Measurements from ENCODE around the gene L3MBTL2.
"Not testable (repeated sequence)": the region's sequence is repeated elsewhere in the genome, so short reads cannot be mapped to it uniquely, and the experiment has no call there.

L3MBTL2 gene

DNA sequence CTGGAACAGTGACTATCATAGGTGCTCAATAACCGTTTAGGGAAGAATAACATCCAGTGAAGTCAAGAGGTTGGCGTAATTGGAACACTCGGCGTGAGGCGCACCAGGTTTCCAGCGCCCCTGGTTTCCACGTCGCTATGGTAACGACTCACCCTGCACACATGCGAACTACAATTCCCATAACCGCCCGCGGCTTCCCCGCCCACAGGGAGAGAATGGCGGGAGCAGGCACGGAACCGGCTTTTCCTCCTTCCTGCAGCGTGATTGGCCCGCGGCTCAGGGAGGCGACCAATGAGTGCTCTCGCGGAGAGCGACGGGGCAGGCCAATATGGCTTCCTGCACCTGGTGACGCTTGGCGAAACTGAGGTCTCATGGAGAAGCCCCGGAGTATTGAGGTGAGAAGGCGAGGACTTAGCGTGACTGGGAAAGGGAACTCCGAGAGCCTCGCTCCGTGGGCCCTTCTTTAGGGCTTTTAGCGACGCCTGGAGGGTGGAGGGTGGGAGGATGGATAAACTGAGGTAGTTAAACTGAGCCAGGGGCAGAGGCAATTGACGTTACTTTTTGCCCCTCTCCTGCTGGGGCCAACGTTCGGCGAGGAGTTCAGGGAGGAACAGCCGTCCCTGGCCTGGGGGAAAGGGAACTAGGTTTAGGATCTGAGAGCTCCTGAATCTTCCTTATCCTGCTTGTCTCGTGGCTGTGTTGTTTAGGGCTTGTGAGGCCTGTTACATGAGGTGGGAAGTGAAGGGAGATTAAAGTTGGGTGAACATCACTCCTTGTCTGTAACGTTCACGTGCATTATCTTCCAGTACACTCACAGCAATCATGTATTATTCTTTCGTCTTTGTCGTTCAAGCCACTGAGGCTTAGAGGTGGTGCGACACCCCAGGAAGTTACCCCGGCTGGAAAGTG lies at the start of gene L3MBTL2:
TSS of gene L3MBTL2 (plus strand) at position 321 of the 909 bp plus-strand sequence. CDS start at position 372, 51 bp downstream.
- DNase-seq (ENCODE audit: low spot score) (peak; percentile 100), FAIRE-seq (peak; percentile 99)

GRCh38 chr22:41157083-41157482 lies 48.0 kb upstream of the L3MBTL2 start:
- FAIRE-seq (no peak), DNase-seq (ENCODE audit: low spot score) (no peak)

DNA sequence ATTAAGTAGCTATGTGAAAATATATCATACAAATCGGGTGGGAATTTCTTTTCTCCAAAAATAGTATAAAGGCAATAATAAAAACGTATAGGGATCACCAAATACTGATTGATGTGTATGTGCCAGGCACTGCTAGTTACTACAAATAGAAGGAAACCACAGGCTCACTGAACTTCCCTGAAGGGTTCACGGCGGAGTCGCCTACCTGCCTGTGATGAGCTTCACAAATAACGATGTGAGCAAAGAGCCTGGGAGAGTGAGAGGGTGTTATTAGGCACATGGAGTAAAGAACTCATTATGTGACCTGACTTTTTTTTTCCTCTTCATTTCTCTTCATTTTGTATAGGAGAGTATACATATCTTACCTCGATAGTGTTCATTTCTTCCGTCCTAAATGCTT lies 36.0 kb upstream of the L3MBTL2 start:
- DNase-seq (ENCODE audit: low spot score) (no peak), FAIRE-seq (no peak)

DNA sequence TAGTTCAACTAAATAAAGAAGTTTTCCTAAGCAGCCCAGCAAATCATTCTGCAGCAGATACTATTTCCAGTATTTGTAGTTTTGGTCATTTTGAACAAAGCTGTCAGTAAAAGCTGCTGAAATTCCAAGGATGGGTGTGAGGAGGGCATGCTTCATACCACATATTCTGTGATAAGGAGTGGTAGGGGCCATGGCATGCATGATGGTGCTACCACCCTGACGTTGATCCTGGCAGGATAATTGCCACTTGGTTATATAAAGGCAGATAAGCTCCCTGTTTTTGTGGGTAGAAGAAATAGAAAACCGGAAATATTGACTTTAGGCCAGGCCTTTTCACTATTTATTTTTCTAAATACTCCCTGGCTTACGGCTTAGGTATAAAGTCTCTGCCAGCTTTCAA lies 33.1 kb upstream of the L3MBTL2 start:
- DNase-seq (ENCODE audit: low spot score) (no peak), FAIRE-seq (no peak)

DNA sequence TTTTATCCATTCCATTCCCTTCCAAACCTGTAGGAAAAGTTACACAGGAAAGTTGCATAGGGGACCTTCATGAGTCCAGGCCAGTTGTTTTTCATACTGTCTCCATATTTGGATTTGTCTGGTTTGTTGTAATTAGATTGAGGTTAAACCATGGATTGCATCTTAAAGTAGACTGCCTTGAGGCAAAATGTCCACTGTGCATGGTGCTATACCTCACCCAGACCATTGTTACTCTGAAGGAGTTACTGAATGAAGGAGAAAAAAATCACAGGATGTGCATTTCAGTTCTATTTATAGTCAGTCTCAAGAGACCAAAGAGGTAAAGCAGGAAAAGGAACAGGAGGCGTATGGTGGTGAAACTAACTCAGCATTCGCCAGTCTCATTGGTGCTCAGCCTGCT lies 29.6 kb upstream of the L3MBTL2 start:
- FAIRE-seq: peak; percentile 44
- no peak for DNase-seq (ENCODE audit: low spot score)

- no peak for DNase-seq (ENCODE audit: low spot score)
- peak; percentile 27 for FAIRE-seq
Observed at GRCh38 chr22:41177040-41177621, 28.0 kb upstream of the L3MBTL2 start.

- FAIRE-seq (peak; percentile 68), DNase-seq (ENCODE audit: low spot score) (no peak)
Observed at GRCh38 chr22:41177622-41178424, 27.3 kb upstream of the L3MBTL2 start.

DNA sequence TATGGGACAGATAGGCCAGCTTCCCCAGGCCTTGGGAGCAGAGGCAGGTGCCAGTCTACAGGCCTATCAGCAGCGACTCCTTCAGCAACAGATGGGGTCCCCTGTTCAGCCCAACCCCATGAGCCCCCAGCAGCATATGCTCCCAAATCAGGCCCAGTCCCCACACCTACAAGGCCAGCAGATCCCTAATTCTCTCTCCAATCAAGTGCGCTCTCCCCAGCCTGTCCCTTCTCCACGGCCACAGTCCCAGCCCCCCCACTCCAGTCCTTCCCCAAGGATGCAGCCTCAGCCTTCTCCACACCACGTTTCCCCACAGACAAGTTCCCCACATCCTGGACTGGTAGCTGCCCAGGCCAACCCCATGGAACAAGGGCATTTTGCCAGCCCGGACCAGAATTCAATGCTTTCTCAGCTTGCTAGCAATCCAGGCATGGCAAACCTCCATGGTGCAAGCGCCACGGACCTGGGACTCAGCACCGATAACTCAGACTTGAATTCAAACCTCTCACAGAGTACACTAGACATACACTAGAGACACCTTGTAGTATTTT lies 26.6 kb upstream of the L3MBTL2 start:
- FAIRE-seq (no peak), DNase-seq (ENCODE audit: low spot score) (no peak)

- DNase-seq (ENCODE audit: low spot score): not testable (repeated sequence)
- FAIRE-seq: peak; percentile 74
Observed at GRCh38 chr22:41180362-41180761, 24.8 kb upstream of the L3MBTL2 start.

DNA sequence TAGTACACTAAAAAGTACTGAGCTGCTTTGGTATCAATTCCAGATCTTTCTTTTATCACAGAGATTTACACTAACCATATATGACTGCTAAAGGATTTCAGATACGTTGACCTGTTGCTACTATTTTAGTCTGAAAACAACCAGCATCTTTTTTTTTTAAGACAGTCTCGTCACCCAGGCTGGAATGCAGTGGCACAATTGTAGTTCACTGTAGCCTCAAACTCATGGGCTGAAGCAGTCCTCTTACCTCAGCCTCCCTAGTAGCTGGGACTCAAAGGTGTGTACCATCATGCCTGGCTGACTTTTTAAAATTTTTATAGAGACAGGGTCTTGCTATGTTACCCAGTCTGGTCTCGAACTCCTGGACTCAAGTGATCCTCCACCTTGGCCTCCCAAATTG lies 24.2 kb upstream of the L3MBTL2 start:
- FAIRE-seq (no peak), DNase-seq (ENCODE audit: low spot score) (no peak)

GRCh38 chr22:41181349-41182241 lies 23.5 kb upstream of the L3MBTL2 start:
- no peak for DNase-seq (ENCODE audit: low spot score)
- FAIRE-seq: peak; percentile 70

- DNase-seq (ENCODE audit: low spot score): no peak
- FAIRE-seq: no peak
Observed at GRCh38 chr22:41184679-41185078, 20.4 kb upstream of the L3MBTL2 start.

GRCh38 chr22:41191467-41191866 lies 13.6 kb upstream of the L3MBTL2 start:
- FAIRE-seq (no peak), DNase-seq (ENCODE audit: low spot score) (no peak)

DNA sequence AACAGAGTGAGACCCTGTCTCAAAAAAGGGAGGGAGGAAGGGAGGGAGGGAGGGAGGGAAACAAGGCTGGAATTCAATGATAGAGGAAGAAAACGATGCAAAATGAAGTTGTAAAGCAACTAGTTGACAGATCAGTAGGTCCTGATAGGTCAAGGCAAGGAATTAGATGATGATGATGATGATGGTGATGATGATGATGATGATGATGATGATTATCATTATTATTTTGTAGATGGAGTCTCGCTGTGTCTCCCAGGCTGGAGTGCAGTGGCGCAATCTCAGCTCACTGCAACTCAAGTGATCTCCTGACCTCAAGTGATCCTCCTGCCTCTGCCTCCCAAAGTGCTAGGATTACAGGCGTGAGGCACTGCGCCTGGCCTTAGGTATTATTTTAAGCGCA lies 11.3 kb upstream of the L3MBTL2 start:
- DNase-seq (ENCODE audit: low spot score) (no peak), FAIRE-seq (no peak)

GRCh38 chr22:41197038-41197972 lies 7.8 kb upstream of the L3MBTL2 start:
- DNase-seq (ENCODE audit: low spot score) (peak; percentile 98), FAIRE-seq (peak; percentile 94)

DNA sequence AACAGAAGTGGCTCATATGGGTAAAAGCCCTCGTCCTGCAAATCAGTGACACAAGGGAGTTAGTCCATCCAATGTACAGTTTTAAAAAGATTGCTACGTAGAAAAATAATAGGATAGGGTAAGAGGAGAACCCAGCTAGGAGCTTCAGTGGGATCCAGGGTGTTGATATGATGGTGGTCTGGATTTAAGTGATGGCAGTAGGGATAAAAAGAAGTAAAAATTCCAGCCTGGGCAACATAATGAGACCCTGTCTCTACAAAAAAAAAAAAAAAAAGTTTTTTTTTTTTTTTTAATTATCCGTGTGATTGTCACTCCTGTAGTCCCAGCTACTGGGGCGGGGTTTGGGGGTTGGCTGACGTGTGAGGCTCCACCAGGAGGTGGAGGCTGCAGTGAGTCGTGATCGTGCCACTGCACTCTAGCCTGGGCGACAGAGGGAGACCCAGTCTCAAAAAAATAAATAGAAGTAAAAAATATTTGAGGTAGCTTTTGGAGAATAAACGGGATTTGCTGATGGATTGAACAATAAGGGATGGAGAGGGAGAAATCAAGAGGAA lies 7.0 kb upstream of the L3MBTL2 start:
- no peak for FAIRE-seq

GRCh38 chr22:41201141-41201540 lies 4.0 kb upstream of the L3MBTL2 start:
- no peak for FAIRE-seq
- no peak for DNase-seq (ENCODE audit: low spot score)

More for the DNA sequence above, 7.0 kb upstream of the L3MBTL2 start:
- peak; percentile 43 for DNase-seq (ENCODE audit: low spot score)

DNA sequence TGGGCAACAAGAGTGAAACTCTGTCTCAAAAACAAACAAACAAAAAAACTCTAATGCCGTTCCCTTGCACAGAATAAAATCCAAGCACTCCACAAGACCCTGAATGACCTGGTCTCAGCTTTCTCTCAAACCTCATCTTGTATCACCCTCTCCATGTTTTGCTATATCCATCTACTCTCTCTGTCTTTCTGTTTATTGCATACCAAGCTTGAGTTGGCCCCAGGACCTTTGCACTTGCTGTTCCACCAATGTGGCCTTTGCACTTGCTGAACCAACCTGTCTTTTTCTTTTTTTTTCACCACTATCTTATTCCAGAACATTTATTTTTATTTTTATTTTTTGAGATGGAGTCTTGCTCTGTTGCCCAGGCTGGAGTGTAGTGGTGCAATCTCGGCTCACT lies 2.0 kb upstream of the L3MBTL2 start:
- FAIRE-seq (no peak), DNase-seq (ENCODE audit: low spot score) (no peak)

DNA sequence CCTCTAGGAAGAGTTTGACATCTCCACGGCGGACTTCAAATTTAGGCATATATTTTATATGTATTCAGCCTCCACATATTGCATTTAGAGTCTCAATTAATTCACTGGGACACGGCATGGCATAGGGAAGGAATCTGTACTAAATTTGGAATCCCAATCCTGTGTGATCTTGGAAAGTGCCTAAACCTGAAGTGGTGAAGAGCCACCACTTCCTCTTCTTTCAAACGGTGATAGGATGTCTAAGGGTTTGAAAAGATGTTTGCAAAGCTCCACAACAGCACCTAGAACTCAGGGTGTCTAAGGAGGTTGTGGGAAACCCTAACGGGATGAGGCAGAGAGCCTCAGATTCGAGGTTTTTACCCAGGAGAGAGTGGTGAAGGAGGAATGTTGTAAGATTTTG lies 1.0 kb upstream of the L3MBTL2 start:
- FAIRE-seq (no peak), DNase-seq (ENCODE audit: low spot score) (no peak)
